ENCODE results near the gene PMIS2. TPM values are rescaled to one million over a fixed set of nuclear protein-coding genes. Genes with fewer than 3 reads are reported as not detected.

Gene PMIS2
- total and polyA plus RNA-seq, 2 of the 8 experiments (the other 6 are each of a cell fraction or from before 2014, with no cell fraction given): not detected

DNA sequence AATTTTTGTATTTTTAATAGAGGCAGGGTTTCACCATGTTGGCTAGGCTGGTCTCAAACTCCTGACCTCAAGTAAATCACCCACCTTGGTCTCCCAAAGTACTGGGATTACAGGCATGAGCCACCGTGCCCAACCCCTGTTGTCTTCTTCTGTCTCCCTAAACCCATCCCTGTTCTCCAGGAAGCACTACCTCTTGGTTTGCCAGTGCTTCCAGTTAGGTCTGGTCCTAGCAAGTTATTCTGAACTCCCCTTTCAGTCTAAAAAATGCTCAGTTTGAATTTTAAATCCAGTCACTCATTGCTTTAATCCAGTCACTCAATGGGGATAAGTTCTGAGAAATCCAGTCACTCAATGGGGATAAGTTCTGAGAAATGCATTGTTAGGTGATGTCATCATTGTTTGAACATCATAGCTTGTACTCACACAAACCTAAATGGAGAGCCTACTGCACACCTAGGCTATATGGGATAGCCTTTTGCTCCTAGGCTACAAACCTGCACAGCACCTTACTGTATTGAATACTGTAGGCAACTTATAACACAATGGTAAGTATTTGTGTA lies 14.5 kb upstream of the PMIS2 start:
- Histone ChIP-seq H3K4ac (replicated peaks; ENCODE audit: insufficient read length, low read depth, low read length) (no peak overlapping the region), H2AK5ac (ENCODE audit: low read depth, low read length) (no peak overlapping the region), H2BK12ac (ENCODE audit: low read depth, low read length) (no peak overlapping the region), H3K56ac (replicated peaks; ENCODE audit: insufficient read length, low read depth, low read length) (no peak overlapping the region), H2AFZ (ENCODE audit: low read length) (no peak overlapping the region), H3K14ac (ENCODE audit: insufficient read length) (no peak overlapping the region), H4K5ac (ENCODE audit: insufficient read length, low read depth, low read length) (no peak overlapping the region), H3K23me2 (ENCODE audit: low read depth, low read length) (no peaks in the 10 kb centered on the region), H2BK5ac (ENCODE audit: low read depth, low read length) (no peak overlapping the region), H2BK15ac (ENCODE audit: low read length) (no peak overlapping the region), H3K27me3 (replicated peaks in 1 of 4; ENCODE audit: control insufficient read depth in 3 of 4, extremely low read depth in 1 of 4, insufficient read depth in 3 of 4, low read length in 3 of 4) (no peaks in the 10 kb centered on the region), H3K9ac (replicated peaks in 1 of 4; ENCODE audit: extremely low read depth in 1 of 4, low read depth in 3 of 4, low read length in 3 of 4) (no peak overlapping the region), H2BK20ac (ENCODE audit: low read length) (no peak overlapping the region), H4K91ac (replicated peaks; ENCODE audit: insufficient read length, low read length) (no peak overlapping the region), H3K4me2 (ENCODE audit: insufficient read depth in 1 of 2, low read depth in 2 of 2, low read length in 2 of 2) (no peak overlapping the region), H3K18ac (ENCODE audit: extremely low read depth, low read length) (no peak overlapping the region), H3K4me3 (ENCODE audit: extremely low read depth in 1 of 4, insufficient read depth in 2 of 4, low read depth in 3 of 4, low read length in 4 of 4) (no peak overlapping the region), H3K79me1 (ENCODE audit: low read depth, low read length) (no peaks in the 10 kb centered on the region), H3K9me3 (ENCODE audit: insufficient read depth in 2 of 2, low read depth in 1 of 2, low read length in 1 of 2) (peaks cover 11% of the 10 kb centered on the region in 2 experiments; a peak in 3 of 4 replicates), H4K20me1 (replicated peaks in 1 of 2; ENCODE audit: control insufficient read depth in 1 of 2, insufficient read depth in 2 of 2, low read length in 2 of 2) (no peaks in the 10 kb centered on the region), H3K27ac (ENCODE audit: low read depth, low read length) (no peak overlapping the region), H3K23ac (ENCODE audit: insufficient read length) (no peak overlapping the region), H2BK120ac (replicated peaks; ENCODE audit: low read depth, low read length) (no peak overlapping the region), H3K4me1 (replicated peaks in 1 of 4; ENCODE audit: control insufficient read depth in 3 of 4, insufficient read depth in 4 of 4, low read length in 3 of 4) (peaks cover 0 to 4% (median 0%) of the 10 kb centered on the region in 4 experiments; a peak in 1 of 7 replicates), H3K36me3 (ENCODE audit: control insufficient read depth in 2 of 4, insufficient read depth in 4 of 4, low read length in 3 of 4) (no peaks in the 10 kb centered on the region), H3K79me2 (ENCODE audit: control insufficient read depth in 1 of 2, insufficient read depth in 2 of 2, low read length in 2 of 2) (no peaks in the 10 kb centered on the region), H4K8ac (ENCODE audit: extremely low read depth, insufficient read depth, low read length) (no peak overlapping the region)
- POLR2A ChIA-PET (ENCODE audit: partially characterized antibody): no interaction called here
- WGBS, 2 experiments (ENCODE audit: extremely low coverage in 1 of 2, insufficient coverage in 1 of 2, insufficient read length in 1 of 2, insufficient replicate concordance in 2 of 2, low coverage in 1 of 2, low lambda C conversion rate in 2 of 2, missing lambda C conversion rate in 1 of 2): 90% methylated on average over 1 of the region's 1 CpG; no CpG with 5 or more reads in 1 of the 2 experiments
- DNase-seq (ENCODE audit: low read depth in 1 of 2, low spot score in 2 of 2): no peak
- FAIRE-seq: no peak
- CTCF ChIA-PET (ENCODE audit: partially characterized antibody): interaction anchor here (0.6 to 2.3 kb wide), 2 partner anchors 21 to 37 kb away, joined by 6 to 9 read pairs; no protein-coding TSS in a partner anchor
